LoVo (cell line): ENCODE data around the gene NAT10.
A peak's percentile ranks its signal among the peaks of the same experiment; 100 is the strongest.

ENCODE experiments used
- DNase-seq: peaks from one replicate; pipeline ENCODE4 v3.0.0-alpha.2; 2016; ENCODE audit warnings: low spot score

Gene NAT10

GRCh38 chr11:34149786-34150185, 44.4 kb downstream of the NAT10 start:
- DNase-seq = no peak

GRCh38 chr11:34150494-34151151, 45.2 kb downstream of the NAT10 start:
- no peak for DNase-seq

- DNase-seq = no peak
Measured at GRCh38 chr11:34151166-34151565, 45.7 kb downstream of the NAT10 start.

- DNase-seq = no peak
Measured at GRCh38 chr11:34151916-34152845, 46.8 kb downstream of the NAT10 start.

GRCh38 chr11:34154059-34154875, 48.8 kb downstream of the NAT10 start:
- no peak for DNase-seq

GRCh38 chr11:34155057-34155756, 49.8 kb downstream of the NAT10 start:
- DNase-seq = no peak

GRCh38 chr11:34155757-34156062, 50.3 kb downstream of the NAT10 start:
- DNase-seq = no peak

- no peak for DNase-seq
Measured at GRCh38 chr11:34157163-34157562, 51.7 kb downstream of the NAT10 start.

GRCh38 chr11:34158661-34159060, 53.2 kb downstream of the NAT10 start:
- no peak for DNase-seq

- no peak for DNase-seq
Measured at GRCh38 chr11:34160049-34160721, 54.8 kb downstream of the NAT10 start.

- DNase-seq = no peak
Measured at GRCh38 chr11:34160791-34161190, 55.4 kb downstream of the NAT10 start.

GRCh38 chr11:34161361-34161760, 55.9 kb downstream of the NAT10 start:
- no peak for DNase-seq

- peak; percentile 13 for DNase-seq
Measured at GRCh38 chr11:34161812-34162492, 56.5 kb downstream of the NAT10 start.

GRCh38 chr11:34162493-34162820, 57.0 kb downstream of the NAT10 start:
- DNase-seq = no peak

GRCh38 chr11:34162856-34163255, 57.4 kb downstream of the NAT10 start:
- DNase-seq = no peak

- no peak for DNase-seq
Measured at GRCh38 chr11:34165121-34165520, 59.7 kb downstream of the NAT10 start.

- no peak for DNase-seq
Measured at GRCh38 chr11:34165786-34166555, 60.5 kb downstream of the NAT10 start.

- no peak for DNase-seq
Measured at GRCh38 chr11:34166806-34167740, 61.6 kb downstream of the NAT10 start.

- DNase-seq = no peak
Measured at GRCh38 chr11:34167961-34168360, 62.5 kb downstream of the NAT10 start.
